Activated CD4-positive, alpha-beta memory T cell treated with anti-CD3 and anti-CD28 coated beads, Interleukin-2, amount 10 ng/mL, durations not matched to agents 7 days and 5 days (primary cell): ENCODE data around the gene SLC6A6. TPM values are rescaled to one million over a fixed set of nuclear protein-coding genes. Genes with fewer than 3 reads are reported as not detected.
A peak's percentile ranks its signal among the peaks of the same experiment; 100 is the strongest.
"Not testable (repeated sequence)": the region's sequence is repeated elsewhere in the genome, so short reads cannot be mapped to it uniquely, and the experiment has no call there.

Experiments used
- CTCF ChIA-PET: fragments of 350-600 bp; sonication (Branson Sonifier 250); formaldehyde crosslinking; loops from one replicate; lab custom pipeline; 2021; ENCODE audit warnings: antibody characterized with exemption, inconsistent platforms; lab: Charles Lee
- POLR2A ChIA-PET: fragments of 350-600 bp; sonication (Branson Sonifier 250); formaldehyde crosslinking; loops from one replicate; lab custom pipeline; 2021; ENCODE audit warnings: antibody characterized with exemption; lab: Charles Lee
- DNase-seq: peaks from one replicate; pipeline ENCODE4 v3.0.0-alpha.2; 2020
- H3K27ac Mint-ChIP-seq: one replicate; pipeline ENCODE4 v1.8.0; 2021; ENCODE audit warnings: mild to moderate bottlenecking, mixed read lengths
- H3K27me3 Mint-ChIP-seq: one replicate; pipeline ENCODE4 v1.8.0; 2021; ENCODE audit warnings: mixed read lengths
- H3K36me3 Mint-ChIP-seq: one replicate; pipeline ENCODE4 v1.8.0; 2021; ENCODE audit warnings: low read depth, mixed read lengths
- H3K4me1 Mint-ChIP-seq: one replicate; pipeline ENCODE4 v1.8.0; 2021; ENCODE audit warnings: mixed read lengths
- H3K4me3 Mint-ChIP-seq: one replicate; pipeline ENCODE4 v1.8.0; 2021; ENCODE audit warnings: mild to moderate bottlenecking, mixed read lengths
- H3K9me3 Mint-ChIP-seq: one replicate; pipeline ENCODE4 v1.8.0; 2021; ENCODE audit warnings: mixed read lengths
- total RNA-seq, 2 experiments: library from RNA; stranded (reverse); gene quantifications; one replicate each; pipeline ENCODE4 v1.2.3, GENCODE V29; 2021

Gene SLC6A6
- total RNA-seq, 2 experiments from 2014 or later: 59.0 to 61.5 TPM

DNA sequence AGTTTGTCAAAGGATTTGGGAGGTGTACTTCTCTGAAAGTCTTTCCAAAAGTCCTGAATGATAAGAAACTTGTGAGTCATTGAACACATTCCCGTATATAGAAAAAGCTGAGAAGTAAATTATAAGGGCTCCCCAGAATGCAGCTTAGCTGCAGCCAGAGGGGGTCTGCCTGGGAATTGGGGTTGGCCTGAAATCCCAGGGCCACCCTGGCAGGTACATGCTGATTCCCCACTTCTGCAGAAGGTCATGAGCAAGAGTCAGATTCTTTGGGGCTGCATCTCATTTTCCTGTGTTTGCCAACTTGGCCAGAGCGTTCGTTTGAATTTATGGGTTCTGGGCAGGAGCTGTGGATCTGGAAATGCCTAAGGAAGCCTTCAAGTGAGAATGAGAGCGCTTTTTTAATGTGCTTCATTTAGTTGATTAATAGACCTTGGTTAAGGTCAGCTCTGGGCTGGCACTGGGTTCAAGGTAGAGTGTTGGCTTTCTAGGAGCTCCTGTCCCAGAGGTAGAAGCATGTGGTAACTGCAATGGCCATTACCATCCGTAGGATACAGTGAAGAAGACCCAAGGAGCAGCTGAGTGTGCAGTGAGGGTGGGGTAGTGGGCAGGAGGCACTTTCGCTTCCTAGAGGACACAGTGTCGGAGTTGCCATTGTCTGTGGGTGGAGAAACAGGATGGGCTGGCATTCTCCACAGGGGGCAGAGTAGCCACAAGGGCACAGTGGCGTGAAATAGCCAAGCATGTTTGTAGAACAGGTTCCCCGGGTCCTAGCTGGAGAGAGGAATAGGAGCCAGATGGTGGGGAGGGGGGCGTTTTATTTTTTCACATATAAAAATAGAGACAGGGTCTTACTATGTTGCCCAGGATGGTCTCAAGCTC lies 3.2 kb downstream of the SLC6A6 start:
- Mint-ChIP-seq H3K27me3 (no peaks in the 10 kb centered on the region), H3K36me3 (peaks cover 25% of the 10 kb centered on the region), H3K4me3 (peak overlapping the region; percentile 43), H3K4me1 (peaks cover 58% of the 10 kb centered on the region), H3K9me3 (no peaks in the 10 kb centered on the region), H3K27ac (peak overlapping the region; percentile 11)
- POLR2A ChIA-PET: interaction anchor here (0.9 to 6.5 kb wide), 5 partner anchors 10 to 26 kb away, joined by 3 to 105 read pairs (median 4); no protein-coding TSS in a partner anchor
- CTCF ChIA-PET: interaction anchor here (1.1 to 6.7 kb wide), 2 partner anchors 21 to 202 kb away, joined by 3 to 46 read pairs; no protein-coding TSS in a partner anchor
- no peak for DNase-seq

DNA sequence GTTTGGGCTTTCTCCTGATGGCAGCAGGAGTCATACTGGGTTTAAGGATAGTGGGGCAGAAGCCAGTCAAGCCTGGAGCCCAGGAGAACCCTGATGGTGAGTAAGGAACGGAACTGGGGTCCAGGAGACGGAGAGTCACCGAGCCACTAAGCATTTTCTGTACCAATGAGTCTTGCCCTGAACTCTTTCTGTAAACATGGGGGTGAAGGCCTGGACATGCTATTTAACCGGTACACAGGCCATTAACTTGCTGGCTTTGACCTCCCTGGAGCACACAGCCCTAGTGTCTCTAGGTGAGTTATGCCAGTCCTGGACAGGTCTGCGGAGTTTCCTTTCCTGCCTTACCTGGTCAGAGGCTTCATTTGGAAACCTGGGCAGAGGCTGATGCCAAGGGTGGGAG lies 3.9 kb downstream of the SLC6A6 start:
- DNase-seq: no peak
- Mint-ChIP-seq H3K4me1 (peaks cover 65% of the 10 kb centered on the region), H3K4me3 (no peak overlapping the region), H3K36me3 (peaks cover 32% of the 10 kb centered on the region), H3K27ac (no peak overlapping the region), H3K9me3 (no peaks in the 10 kb centered on the region), H3K27me3 (no peaks in the 10 kb centered on the region)
- CTCF ChIA-PET: no interaction called here
- POLR2A ChIA-PET: interaction anchor here (6.5 kb wide), 1 partner anchor 26 kb away, joined by 105 read pairs; no protein-coding TSS in a partner anchor

DNA sequence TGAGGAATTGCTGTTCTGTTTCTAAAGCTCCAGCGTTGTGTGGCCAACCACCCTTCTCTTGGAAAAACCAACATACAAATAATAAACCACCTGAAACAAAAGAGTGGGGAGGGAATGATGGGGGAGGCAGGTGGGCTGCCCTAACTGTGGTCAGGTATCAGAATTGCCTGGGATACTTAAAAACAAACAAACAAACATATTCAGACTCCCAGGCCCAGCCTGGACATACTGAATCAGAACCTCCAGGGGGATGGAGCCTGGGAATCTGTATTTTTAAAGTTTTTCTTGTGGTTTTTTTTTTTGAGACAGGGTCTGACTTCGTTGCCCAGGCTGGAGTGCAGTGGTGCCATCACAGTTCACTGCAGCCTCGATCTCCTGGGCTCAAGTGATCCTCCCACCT lies 4.4 kb downstream of the SLC6A6 start:
- no peak overlapping the region for H3K4me3 Mint-ChIP-seq
- ChIA-PET CTCF (interaction anchor here (0.7 kb wide), 1 partner anchor 26 kb away, joined by 3 read pairs; no protein-coding TSS in a partner anchor), POLR2A (interaction anchor here (6.5 kb wide), 1 partner anchor 25 kb away, joined by 105 read pairs; no protein-coding TSS in a partner anchor)
- no peaks in the 10 kb centered on the region for H3K27me3 Mint-ChIP-seq
- peaks cover 32% of the 10 kb centered on the region for H3K36me3 Mint-ChIP-seq
- DNase-seq: no peak
- no peak overlapping the region for H3K27ac Mint-ChIP-seq
- H3K4me1 Mint-ChIP-seq: peaks cover 63% of the 10 kb centered on the region
- H3K9me3 Mint-ChIP-seq: no peaks in the 10 kb centered on the region

DNA sequence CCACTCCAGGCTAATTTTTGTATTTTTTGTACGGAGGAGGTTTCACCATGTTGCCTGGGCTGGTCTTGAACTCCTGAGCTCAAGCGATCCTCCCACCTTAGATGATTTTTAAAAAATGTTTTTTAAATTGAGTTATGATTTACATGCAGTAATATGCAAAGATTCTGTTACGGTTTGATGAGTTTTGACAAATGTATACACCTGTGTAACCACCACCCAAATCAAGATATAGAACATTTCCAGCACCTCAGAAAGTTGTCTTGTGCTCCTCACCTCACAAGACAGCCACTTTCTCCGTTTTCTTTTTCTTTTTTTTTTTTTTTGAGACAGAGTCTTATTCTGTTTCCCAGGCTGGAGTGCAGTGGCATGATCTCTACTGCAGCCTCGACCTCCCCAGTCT lies 4.8 kb downstream of the SLC6A6 start:
- H3K27me3 Mint-ChIP-seq: no peaks in the 10 kb centered on the region
- no peak for DNase-seq
- POLR2A ChIA-PET: interaction anchor here (6.5 kb wide), 1 partner anchor 25 kb away, joined by 105 read pairs; no protein-coding TSS in a partner anchor
- peaks cover 32% of the 10 kb centered on the region for H3K36me3 Mint-ChIP-seq
- CTCF ChIA-PET: interaction anchor here (0.7 kb wide), 1 partner anchor 26 kb away, joined by 3 read pairs; no protein-coding TSS in a partner anchor
- no peak overlapping the region for H3K27ac Mint-ChIP-seq
- H3K4me3 Mint-ChIP-seq: no peak overlapping the region
- peaks cover 58% of the 10 kb centered on the region for H3K4me1 Mint-ChIP-seq
- H3K9me3 Mint-ChIP-seq: no peaks in the 10 kb centered on the region

DNA sequence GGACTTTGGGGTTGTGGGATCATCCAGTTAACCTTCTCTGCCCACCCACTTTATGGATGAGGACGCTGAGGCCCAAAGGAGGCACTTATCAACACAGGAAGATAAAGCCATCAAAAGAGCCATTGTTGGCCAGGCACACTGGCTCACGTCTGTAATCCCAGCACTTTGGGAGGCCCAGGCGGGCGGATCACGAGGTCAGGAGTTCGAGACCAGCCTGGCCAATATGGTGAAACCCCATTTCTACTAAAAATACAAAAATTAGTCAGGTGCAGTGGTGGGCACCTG lies 7.3 kb downstream of the SLC6A6 start:
- not testable (repeated sequence) for DNase-seq, H3K9me3 Mint-ChIP-seq, H3K4me3 Mint-ChIP-seq, H3K27me3 Mint-ChIP-seq, H3K27ac Mint-ChIP-seq
- POLR2A ChIA-PET: interaction anchor here (0.6 kb wide), 1 partner anchor 23 kb away, joined by 3 read pairs; no protein-coding TSS in a partner anchor
- Mint-ChIP-seq H3K4me1 (peaks cover 47% of the 10 kb centered on the region), H3K36me3 (peaks cover 27% of the 10 kb centered on the region)
- CTCF ChIA-PET: interaction anchor here (1.7 kb wide), 1 partner anchor 148 kb away, joined by 3 read pairs; no protein-coding TSS in a partner anchor

DNA sequence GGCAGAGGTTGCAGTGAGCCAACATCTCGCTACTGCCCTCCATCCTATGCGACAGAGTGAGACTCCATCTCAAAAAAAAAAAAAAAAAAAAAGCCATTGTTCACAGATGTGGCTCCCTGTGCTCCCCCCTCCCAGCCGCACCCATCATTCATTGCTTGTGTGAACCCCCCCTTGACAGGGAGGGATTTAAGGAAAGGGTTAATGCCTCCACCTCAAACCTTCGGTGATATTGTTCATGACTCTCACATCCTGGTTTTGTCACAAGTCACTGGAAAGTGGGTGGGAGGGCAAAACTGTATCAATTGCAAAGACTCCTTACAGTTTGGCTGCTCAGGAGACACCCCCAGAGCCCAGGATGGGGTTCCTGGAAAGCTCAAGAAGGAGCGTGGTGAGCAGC lies 7.7 kb downstream of the SLC6A6 start:
- H3K27ac Mint-ChIP-seq: peak overlapping the region; percentile 71
- peaks cover 47% of the 10 kb centered on the region for H3K4me1 Mint-ChIP-seq
- H3K27me3 Mint-ChIP-seq: no peaks in the 10 kb centered on the region
- ChIA-PET POLR2A (interaction anchor here (0.6 kb wide), 1 partner anchor 23 kb away, joined by 3 read pairs; no protein-coding TSS in a partner anchor), CTCF (interaction anchor here (1.7 kb wide), 1 partner anchor 149 kb away, joined by 3 read pairs; no protein-coding TSS in a partner anchor)
- DNase-seq: no peak
- H3K9me3 Mint-ChIP-seq: no peaks in the 10 kb centered on the region
- no peak overlapping the region for H3K4me3 Mint-ChIP-seq
- peaks cover 30% of the 10 kb centered on the region for H3K36me3 Mint-ChIP-seq

DNA sequence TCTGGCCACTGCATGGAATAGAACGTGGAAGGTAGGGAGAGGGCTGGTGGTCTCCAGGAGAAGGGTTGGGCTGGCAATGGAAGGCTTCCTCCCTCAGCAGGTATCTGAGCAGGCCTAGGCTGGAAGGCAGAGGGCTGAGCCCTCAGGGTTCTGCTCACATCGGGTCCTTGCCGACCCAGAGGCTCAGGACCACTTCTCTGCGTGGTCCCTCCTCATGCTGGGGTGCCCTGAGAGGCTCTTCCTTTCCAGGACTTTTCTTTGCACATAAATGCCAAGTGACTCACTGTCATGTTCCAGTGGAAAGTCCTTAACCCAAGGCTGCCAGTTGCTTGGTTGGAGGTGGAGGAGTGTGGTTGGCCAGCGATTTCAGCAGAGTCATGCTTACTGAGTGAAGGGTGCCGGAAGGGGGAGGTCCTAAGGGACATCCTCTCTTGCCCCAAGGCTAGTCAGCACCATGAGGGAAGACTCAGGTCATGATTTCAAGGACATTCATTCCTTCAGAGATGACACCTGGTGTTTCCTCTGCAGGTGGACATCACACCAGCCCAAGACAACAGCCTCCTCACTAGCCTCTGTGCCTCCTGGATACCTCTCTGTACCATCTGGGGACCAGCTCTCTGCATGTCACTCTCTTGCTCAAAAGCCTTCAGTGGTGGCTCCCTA lies 8.2 kb downstream of the SLC6A6 start:
- H3K9me3 Mint-ChIP-seq: no peaks in the 10 kb centered on the region
- CTCF ChIA-PET: no interaction called here
- peak; percentile 56 for DNase-seq
- H3K27me3 Mint-ChIP-seq: no peaks in the 10 kb centered on the region
- no peak overlapping the region for H3K4me3 Mint-ChIP-seq
- H3K27ac Mint-ChIP-seq: peak overlapping the region; percentile 71
- peaks cover 41% of the 10 kb centered on the region for H3K4me1 Mint-ChIP-seq
- peaks cover 29% of the 10 kb centered on the region for H3K36me3 Mint-ChIP-seq
- POLR2A ChIA-PET: interaction anchor here (0.6 to 1.8 kb wide), 3 partner anchors 8 to 22 kb away, joined by 3 to 7 read pairs (median 4); partner anchors contain the start of gene SLC6A6

DNA sequence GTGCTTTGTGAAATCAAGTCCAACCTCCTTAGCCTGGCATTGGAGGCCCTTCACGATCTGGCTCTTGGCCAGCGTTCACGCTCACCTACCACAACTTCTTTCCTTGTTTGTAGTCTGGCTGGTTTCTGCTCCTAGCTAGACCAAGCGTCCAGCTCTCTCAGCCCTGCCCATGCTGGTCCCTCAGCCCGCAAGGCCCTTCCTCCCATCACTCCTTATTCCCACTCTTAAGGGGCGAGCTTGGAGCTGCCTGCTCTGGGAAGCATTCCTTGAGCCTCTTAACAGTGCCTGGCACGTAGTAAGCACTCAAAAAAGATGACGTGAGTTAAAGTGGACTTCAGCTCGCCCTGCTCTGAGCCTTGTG lies 8.7 kb downstream of the SLC6A6 start:
- Mint-ChIP-seq H3K36me3 (peaks cover 30% of the 10 kb centered on the region), H3K4me1 (peaks cover 37% of the 10 kb centered on the region), H3K27me3 (no peaks in the 10 kb centered on the region), H3K4me3 (no peak overlapping the region), H3K9me3 (no peaks in the 10 kb centered on the region), H3K27ac (peak overlapping the region; percentile 71)
- CTCF ChIA-PET: interaction anchor here (0.7 kb wide), 1 partner anchor 13 kb away, joined by 4 read pairs; no protein-coding TSS in a partner anchor
- DNase-seq: no peak
- POLR2A ChIA-PET: interaction anchor here (1.1 to 1.8 kb wide), 2 partner anchors 9 to 13 kb away, joined by 4 to 7 read pairs; partner anchors contain the start of gene SLC6A6

DNA sequence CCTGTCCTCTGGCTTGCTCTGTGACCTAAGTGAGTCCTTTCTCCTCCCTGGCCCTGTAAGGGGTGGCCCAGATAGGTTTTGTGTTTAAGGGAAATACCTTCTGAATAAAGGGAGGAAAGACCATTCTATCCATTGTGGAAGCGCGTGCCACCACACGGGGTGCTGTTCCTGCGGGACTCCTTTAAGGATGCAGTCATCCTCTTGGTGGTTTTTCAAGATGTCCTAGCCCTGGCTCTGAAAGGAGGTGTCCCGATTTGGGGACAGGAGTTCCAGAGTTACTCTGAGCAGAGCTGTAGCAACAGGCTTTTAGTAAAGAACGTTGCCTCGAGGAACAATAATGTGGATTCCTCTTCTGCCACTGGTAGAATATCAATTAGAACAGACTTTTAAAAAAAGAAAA lies 9.6 kb downstream of the SLC6A6 start:
- Mint-ChIP-seq H3K4me3 (no peak overlapping the region), H3K27ac (no peak overlapping the region), H3K27me3 (no peaks in the 10 kb centered on the region), H3K36me3 (peaks cover 36% of the 10 kb centered on the region), H3K9me3 (no peaks in the 10 kb centered on the region), H3K4me1 (peaks cover 31% of the 10 kb centered on the region)
- ChIA-PET POLR2A (interaction anchor here (1.1 to 1.8 kb wide), 2 partner anchors 9 to 12 kb away, joined by 4 to 7 read pairs; partner anchors contain the start of gene SLC6A6), CTCF (interaction anchor here (0.7 kb wide), 1 partner anchor 12 kb away, joined by 4 read pairs; no protein-coding TSS in a partner anchor)
- DNase-seq: no peak

DNA sequence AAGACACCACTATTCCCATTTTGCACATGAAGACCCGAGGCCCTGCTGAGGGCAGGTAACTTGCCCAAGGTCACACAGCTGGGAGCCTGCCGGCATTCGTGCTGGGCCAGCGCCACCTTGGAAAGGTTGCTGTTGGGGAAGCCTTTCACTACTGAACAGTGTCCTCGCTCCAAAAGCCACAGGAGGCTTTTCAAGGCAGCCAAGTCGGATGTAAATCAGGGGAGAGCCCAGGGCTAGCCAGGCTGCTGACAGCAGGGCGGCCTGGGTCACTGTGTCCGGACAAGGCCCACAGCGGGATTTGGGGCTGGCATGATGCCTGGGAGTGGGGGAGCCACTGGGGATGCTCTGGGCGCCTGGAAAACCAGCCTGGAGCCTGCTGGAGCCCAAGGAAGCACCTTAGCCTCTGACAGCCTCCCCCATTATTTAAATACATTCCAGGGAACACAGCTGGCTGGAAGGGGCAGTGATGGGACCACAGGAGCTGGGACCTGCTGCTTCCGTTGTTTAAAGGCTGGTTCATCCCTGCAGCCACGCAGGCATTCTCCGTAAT lies 10.5 kb downstream of the SLC6A6 start:
- CTCF ChIA-PET: no interaction called here
- DNase-seq: no peak
- H3K9me3 Mint-ChIP-seq: no peaks in the 10 kb centered on the region
- H3K27ac Mint-ChIP-seq: no peak overlapping the region
- no peaks in the 10 kb centered on the region for H3K27me3 Mint-ChIP-seq
- no peak overlapping the region for H3K4me3 Mint-ChIP-seq
- peaks cover 26% of the 10 kb centered on the region for H3K4me1 Mint-ChIP-seq
- peaks cover 30% of the 10 kb centered on the region for H3K36me3 Mint-ChIP-seq
- POLR2A ChIA-PET: interaction anchor here (1.2 kb wide), 1 partner anchor 9 kb away, joined by 3 read pairs; no protein-coding TSS in a partner anchor

DNA sequence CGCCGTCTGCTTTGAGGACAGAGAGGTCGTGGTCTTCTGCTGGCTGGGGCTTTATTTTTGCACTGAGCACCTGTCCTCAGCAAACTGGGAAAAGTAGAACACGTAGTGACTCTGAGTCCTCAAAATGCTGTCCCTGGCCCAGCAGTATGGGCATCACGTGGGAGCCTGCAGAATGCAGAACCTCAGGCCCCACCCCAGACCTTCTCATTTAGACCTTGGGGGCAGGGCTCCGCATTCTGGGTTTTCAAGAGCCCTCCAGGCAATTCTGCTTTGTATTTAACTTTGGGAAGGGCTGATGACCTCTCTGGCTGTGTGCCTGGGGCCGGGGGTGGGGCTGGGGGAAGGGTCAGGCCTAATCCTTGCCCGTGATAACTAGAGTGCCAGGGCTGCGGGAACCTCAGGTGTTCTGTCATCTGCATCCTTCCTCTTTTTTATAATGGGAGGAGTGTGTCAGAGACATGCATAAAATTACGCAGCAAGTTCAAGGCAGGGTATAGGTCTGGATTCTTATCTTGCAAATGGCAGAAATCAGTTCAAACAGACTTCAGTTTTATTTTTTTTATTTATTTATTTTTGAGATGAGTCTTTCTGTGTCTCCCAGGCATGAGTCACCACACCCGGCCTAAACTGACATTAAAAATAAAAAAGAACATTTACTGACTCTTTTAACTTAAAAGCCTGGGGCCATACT lies 11.1 kb downstream of the SLC6A6 start:
- POLR2A ChIA-PET: interaction anchor here (0.6 to 1.2 kb wide), 2 partner anchors 9 to 49 kb away, joined by 3 read pairs; no protein-coding TSS in a partner anchor
- Mint-ChIP-seq H3K27me3 (no peaks in the 10 kb centered on the region), H3K4me1 (peaks cover 25% of the 10 kb centered on the region), H3K27ac (peak overlapping the region; percentile 12), H3K4me3 (no peak overlapping the region), H3K36me3 (peaks cover 35% of the 10 kb centered on the region), H3K9me3 (no peaks in the 10 kb centered on the region)
- CTCF ChIA-PET: no interaction called here
- DNase-seq: no peak
